MM.1S (cell line): Measurements from ENCODE around the gene PGGHG.

Experiments used
- CTCF ChIP-seq: fragments of 300-600 bp; sonication (generic); IDR thresholded peaks from 2 replicates; pipeline ENCODE4 v1.5.1; 2016; ENCODE audit warnings: antibody characterized with exemption, low read length, mixed read lengths
- EZH2phosphoT487 ChIP-seq: fragments of 300-600 bp; sonication (generic); IDR thresholded peaks from 2 replicates; pipeline ENCODE4 v1.6.1; 2018; ENCODE audit warnings: antibody characterized with exemption, low read length

DNA sequence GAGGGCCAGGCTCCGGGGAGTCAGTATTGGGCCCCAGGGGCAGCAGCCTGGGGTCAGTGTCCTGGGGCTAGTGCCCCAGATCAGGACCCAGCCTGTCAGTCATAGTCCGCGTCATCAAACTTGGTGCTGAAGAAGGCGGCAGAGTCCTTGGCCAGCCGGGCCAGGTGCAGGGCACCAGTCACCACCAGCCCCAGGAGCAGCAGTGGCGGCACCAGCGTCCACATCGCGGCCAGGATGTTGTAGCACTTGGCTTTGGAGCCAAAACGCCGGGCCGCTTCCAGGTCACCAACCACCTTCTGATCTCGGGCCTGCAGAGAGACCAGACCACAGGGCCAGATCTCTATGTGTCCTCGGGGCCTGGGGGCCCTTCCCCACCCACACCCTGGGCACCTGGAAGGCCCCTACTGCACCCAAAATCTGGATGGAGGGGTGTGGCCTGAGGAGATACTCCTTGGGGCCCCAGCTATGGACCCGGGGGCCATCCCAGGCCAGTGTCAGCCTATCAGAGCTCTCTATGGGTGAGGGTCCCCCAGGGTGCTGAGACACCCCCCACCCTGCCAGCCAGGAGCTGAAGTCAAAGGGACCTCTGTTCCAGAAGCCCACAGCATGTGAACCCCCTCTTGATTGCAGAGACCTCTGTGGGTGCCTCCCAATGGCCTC is 9.6 kb downstream of the PGGHG start:
- no peak for TF ChIP-seq CTCF
- no peak for TF ChIP-seq EZH2phosphoT487
